ENCODE measurements around the gene BMERB1.

BMERB1 gene

GRCh38 chr16:15506441-15506840 is 72.1 kb downstream of the BMERB1 start:
- TF ChIP-seq, protein P1, sequence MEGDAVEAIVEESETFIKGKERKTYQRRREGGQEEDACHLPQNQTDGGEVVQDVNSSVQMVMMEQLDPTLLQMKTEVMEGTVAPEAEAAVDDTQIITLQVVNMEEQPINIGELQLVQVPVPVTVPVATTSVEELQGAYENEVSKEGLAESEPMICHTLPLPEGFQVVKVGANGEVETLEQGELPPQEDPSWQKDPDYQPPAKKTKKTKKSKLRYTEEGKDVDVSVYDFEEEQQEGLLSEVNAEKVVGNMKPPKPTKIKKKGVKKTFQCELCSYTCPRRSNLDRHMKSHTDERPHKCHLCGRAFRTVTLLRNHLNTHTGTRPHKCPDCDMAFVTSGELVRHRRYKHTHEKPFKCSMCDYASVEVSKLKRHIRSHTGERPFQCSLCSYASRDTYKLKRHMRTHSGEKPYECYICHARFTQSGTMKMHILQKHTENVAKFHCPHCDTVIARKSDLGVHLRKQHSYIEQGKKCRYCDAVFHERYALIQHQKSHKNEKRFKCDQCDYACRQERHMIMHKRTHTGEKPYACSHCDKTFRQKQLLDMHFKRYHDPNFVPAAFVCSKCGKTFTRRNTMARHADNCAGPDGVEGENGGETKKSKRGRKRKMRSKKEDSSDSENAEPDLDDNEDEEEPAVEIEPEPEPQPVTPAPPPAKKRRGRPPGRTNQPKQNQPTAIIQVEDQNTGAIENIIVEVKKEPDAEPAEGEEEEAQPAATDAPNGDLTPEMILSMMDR (IDR thresholded peaks at IDR 0.05; ENCODE audit: control insufficient read depth, insufficient read depth, low read depth, low read length, missing control alignments) = no peak
- no peak overlapping the region for H3K4me3 ChIP-seq (ENCODE audit: control insufficient read depth, low read depth, low read length)
- no peak for DNase-seq (ENCODE audit: low read depth)

GRCh38 chr16:15507301-15507958 is 73.0 kb downstream of the BMERB1 start:
- TF ChIP-seq, protein P1 (IDR thresholded peaks at IDR 0.05; ENCODE audit: control insufficient read depth, insufficient read depth, low read depth, low read length, missing control alignments) = no peak
- DNase-seq (ENCODE audit: low read depth) = peak; percentile 39
- H3K4me3 ChIP-seq (ENCODE audit: control insufficient read depth, low read depth, low read length) = no peak overlapping the region

DNA sequence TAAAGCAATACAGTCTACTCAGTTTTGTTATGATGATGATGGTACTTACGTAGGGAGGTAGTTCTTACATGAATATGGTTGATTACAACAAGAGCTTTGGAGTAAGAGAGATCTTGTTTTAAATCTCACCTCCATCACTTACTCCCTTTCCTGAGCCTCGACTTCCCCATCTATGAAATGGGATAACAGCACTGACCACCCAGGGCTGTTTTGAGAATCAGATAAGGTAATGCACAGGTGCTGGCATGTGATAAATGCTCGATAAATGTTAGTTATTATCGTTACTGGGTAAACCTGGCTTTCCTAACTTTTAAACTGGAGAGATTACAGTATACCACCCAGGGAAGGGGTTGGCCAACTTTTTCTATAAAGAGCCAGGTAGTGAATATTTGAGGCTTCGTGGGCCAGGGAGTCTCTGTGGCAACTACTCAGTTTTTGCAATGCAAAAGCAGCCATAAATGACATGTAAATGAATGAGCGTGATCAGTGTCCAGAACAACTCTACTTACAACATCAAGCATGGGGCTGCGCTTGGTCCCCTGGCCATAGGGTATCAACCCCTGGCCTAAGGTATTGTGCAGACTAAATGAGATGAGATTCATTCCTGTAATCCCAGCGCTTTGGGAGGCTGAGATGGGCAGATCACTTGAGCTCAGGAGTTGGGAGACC is 73.7 kb downstream of the BMERB1 start:
- TF ChIP-seq, protein P1 (IDR thresholded peaks at IDR 0.05; ENCODE audit: control insufficient read depth, insufficient read depth, low read depth, low read length, missing control alignments) = no peak
- DNase-seq (ENCODE audit: low read depth) = no peak
- no peak overlapping the region for H3K4me3 ChIP-seq (ENCODE audit: control insufficient read depth, low read depth, low read length)

- TF ChIP-seq, protein P1 (IDR thresholded peaks at IDR 0.05; ENCODE audit: control insufficient read depth, insufficient read depth, low read depth, low read length, missing control alignments) = no peak
- no peak overlapping the region for H3K4me3 ChIP-seq (ENCODE audit: control insufficient read depth, low read depth, low read length)
- DNase-seq (ENCODE audit: low read depth) = no peak
Observed at GRCh38 chr16:15509051-15509592, 74.7 kb downstream of the BMERB1 start.

DNA sequence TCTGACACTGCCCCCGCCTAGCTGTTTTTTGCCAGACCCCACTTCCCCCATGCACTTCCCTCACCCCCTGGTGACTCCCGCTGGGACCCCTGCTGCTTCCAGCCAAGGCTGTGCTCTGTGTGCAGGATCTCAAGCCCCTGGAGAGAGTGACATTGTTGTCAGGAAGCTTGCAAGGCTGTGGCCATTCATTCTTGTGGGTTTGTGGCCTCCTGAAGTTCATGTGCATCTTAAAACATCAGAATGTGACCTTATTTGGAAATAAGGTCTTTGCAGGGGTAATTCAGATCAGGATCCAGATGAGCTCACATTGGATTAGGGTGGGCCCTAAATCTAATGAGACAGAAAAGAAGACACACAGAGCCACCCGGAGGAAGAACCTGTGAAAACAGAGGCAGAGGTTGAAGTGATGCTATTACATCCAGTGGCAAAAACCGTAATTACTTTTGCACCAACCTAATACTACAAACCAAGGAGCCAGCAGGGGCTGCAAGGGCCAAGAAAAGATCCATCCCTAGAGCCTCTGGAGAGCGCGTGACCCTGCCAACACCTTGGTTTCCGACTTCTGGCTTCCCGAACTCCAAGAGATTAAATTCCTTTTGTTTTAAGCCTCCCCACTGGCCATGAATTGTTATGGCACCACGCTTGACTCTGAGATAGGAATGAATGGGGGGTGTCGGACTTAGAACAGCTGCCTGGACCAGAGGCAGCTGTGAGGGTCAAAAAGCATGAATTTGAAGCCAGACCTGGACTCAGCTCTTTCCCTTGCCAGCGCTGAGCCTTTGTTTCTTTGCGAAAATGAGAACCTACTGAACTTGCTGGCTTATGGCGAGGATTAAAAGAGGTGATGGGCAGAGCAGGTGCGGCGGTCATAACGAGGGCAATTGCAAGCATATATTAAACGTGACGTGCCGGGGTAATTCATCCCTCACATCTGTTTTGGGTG is 75.5 kb downstream of the BMERB1 start:
- TF ChIP-seq, protein P1 (IDR thresholded peaks at IDR 0.05; ENCODE audit: control insufficient read depth, insufficient read depth, low read depth, low read length, missing control alignments) = peak; percentile 16
- no peak overlapping the region for H3K4me3 ChIP-seq (ENCODE audit: control insufficient read depth, low read depth, low read length)
- DNase-seq (ENCODE audit: low read depth) = no peak

DNA sequence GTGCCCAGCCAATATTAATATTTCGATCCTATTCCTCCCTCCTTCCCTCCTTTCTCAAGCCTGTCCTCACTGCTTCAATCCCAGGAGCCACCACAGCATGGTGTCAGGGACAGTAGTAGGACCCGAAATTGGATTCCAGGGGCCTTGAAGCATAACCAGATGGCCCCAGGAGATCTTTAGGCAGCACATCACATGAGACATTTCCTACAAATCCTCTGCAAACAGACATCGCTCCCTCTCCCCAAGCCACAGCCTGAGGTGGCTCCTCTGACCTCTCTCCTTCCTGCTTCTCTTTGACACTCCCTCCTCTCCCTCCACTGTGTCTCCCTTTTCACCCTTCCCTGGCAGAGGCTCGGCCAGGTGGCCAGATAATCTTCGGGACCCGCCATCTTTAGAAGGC is 76.6 kb downstream of the BMERB1 start:
- TF ChIP-seq, protein P1 (IDR thresholded peaks at IDR 0.05; ENCODE audit: control insufficient read depth, insufficient read depth, low read depth, low read length, missing control alignments) = no peak
- no peak for DNase-seq (ENCODE audit: low read depth)
- H3K4me3 ChIP-seq (ENCODE audit: control insufficient read depth, low read depth, low read length) = no peak overlapping the region
